NK-92 (cell line): ENCODE results near the gene FAAP24.
"Not testable (repeated sequence)": the region's sequence is repeated elsewhere in the genome, so short reads cannot be mapped to it uniquely, and the experiment has no call there.

Experiments used
- DNase-seq: peaks from one replicate; lab custom pipeline; 2025; ENCODE audit not compliant: unreplicated experiment; lab: John Stamatoyannopoulos, UW

The FAAP24 gene, protein sequence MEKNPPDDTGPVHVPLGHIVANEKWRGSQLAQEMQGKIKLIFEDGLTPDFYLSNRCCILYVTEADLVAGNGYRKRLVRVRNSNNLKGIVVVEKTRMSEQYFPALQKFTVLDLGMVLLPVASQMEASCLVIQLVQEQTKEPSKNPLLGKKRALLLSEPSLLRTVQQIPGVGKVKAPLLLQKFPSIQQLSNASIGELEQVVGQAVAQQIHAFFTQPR

DNA sequence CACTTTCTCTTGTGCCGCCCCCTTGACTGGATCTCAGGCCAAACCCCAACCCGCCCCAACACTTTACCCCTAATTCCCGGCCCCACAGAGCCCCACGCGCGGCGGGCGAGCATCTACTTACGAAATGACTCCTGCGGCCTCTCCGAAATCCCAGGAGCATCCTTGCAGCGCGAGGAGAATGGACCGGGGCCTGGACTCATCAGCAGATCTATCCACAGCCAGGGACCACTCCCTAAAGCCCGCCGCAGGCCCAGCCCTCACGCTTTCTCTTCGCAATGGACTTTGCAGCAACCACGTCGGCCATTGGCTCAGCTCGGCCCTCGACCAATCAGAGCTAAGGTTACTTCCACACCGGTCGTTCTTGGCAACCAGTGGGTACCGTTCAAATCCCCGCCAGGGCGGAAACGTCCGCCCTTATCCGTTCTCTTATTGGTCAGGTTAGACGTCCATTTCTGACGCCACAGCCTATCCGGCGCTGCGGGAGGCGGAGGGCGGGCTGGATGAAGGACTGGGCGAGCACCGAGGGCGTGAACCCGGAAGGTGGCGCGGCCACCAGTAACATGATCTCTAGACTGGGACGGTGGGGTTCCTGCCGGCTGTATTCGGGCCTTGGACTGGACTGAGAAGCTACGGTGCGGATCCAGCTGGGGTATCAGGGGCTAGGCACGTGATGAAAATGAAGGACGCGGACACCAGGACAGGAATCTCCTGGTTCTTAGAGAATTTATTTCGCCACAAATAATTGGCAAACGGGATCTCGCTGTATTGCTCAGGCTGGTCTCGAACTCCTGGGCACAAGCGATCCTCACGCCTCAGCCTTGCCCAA, at the start of gene FAAP24, which contains the start of gene CEP89:
TSS of gene FAAP24 (plus strand) at position 528 of the 826 bp plus-strand sequence. CDS start 955 bp downstream, outside the sequence.
TSS of gene CEP89 (minus strand) at position 244 of the 826 bp plus-strand sequence. CDS start at position 160, 84 bp downstream.
- DNase-seq = peak; percentile 86

DNA sequence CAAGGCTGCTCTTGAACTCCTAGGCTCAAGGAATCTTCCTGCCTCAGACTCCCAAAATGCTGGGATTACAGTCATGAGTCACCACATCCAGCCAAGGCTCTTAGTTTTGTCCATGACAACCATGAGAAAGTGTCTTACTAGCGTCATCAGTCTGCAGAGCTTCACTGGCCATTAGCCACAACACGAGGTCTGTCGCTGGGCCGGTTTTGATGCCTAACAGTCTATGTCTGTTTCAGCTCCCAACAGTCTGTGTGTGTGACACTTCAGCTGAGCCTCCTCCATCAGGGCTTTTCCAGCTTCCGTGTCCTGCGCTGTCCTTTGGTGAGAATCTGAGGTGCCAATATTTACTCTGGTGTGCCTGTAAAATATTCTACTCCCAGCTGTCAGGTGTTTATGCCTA, 47.8 kb upstream of the FAAP24 start:
- DNase-seq = no peak

DNA sequence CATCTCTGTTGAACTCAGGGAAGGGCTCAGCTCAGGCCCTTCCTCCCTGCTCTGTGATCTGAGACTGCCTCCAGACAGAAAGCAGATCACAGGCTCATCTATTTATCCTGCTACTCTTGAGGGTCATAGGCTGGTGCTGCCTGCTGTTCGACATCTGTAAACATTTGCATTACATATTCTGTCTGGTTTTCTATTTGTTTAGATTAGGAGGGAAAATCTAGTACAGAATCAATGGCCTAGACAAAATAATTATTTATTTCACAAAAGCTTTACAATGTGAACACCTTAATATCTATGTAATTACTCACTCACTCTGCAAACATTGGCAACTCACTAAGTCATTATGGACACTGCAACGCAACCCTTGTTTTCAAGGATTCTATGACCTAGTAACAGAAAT, 43.2 kb upstream of the FAAP24 start:
- DNase-seq = no peak

DNA sequence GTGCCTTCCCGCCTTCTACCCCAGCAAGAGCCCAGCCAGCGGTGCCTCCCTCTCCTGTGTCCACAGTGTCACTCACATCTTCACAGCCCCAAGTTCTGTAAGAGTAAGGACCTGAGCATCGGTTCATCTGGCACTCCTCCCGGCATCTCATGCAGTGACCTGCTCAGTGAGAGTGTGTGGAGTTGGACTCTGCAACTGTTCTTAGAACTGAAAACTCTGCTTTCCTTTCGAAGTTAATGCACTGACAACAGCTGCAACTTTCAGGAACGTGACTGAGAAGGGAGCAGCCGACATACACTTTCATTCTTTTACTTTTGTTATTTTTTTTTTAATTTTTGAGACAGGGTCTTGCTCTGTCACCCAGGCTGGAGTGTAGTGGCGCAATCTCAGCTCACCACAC, 41.5 kb upstream of the FAAP24 start:
- DNase-seq = no peak

DNA sequence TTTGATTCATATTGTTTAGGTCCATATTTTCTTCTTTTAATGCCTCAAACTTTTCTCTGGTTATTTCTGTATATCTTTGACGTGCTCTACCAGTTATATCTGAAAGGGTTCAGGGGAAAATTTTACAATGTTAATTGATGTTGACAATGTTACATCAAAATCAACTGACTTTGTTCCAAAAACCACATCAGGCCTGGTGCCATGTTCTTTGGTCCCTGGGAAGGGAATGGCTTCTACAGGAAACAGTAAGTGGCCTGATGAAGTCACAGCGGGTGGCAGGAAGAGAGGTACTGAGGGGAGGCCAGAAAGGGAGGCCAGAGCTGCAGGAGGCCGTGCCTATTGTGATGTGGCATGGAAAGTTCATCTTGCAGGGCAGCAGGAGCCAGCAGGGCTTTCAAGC, 38.5 kb upstream of the FAAP24 start:
- DNase-seq = no peak

DNA sequence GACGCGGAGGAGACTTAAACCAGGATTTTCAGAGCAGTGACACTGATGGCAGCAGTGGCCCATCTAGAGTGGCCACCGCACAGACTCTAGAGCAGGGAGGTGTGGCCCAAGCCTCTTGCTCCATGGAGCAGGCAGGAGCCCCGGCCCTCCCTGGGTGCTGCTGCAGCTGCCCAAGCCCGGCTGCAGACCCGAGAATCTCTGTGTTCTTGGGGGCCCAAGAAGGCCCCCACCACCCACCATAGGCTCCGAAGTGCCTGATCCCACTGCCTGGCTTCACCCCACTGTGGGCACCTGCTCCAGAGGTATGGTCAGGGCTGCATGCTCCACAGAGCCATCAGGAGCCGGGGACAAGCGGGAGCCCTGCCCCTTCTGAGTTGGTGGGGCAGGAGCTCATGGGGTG, 36.4 kb upstream of the FAAP24 start:
- no peak for DNase-seq

DNA sequence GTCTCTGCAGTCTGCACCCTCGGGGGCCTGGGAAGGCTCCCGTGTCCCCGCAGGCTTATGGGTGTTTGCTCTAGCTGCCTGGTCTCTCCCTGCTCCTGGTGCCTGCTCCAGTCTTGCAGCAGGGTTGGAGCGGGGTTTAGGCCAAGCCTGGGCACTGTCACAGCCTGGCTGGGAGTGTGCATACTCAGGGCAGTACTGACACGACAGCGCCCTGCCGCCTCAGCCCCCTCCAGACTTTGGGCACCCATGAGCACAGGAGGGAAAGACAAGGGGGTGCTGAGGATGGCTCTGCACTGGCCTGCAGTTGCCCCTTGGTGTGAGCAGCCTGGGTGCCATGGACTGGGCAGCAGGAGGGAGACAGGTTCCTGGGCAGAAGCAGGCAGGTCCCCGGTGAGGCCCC, 36.0 kb upstream of the FAAP24 start:
- DNase-seq = no peak

DNA sequence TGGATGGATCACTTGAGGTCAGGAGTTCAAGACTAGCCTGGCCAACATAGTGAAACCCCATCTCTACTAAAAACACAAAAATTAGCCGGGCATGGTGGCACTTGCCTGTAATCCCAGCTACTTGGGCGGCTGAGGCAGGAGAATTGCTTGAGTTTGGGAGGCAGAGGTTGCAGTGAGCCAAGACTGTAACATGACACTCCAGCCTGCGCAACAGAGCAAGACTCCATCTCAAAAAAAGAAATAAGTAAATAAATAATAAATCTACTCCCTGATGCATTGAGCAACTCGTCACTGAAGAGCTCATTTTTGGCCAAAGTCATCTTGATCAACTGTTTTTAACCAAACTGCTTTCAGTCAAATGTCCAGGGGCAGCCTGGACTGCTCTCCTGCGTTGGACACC, 30.8 kb upstream of the FAAP24 start:
- DNase-seq = not testable (repeated sequence)

DNA sequence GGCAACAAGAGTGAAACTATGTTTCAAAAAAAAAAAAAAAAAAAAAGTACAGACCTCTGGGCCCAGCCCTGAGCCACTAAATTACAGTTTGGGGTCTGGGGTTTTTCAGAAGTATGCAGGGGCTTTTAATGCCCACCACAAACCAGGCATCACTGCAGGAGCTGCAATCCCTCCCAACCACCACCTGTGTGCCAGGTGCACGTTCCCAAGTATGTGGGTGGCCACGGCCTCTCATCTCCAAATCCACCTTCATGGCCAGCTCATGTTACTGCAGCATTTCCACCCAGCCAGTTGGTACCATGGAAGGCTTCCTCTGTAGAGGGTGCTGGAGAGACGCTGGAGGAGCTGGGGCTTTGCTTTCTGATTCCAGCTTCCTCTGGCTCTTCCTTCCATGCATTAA, 26.8 kb upstream of the FAAP24 start:
- no peak for DNase-seq

DNA sequence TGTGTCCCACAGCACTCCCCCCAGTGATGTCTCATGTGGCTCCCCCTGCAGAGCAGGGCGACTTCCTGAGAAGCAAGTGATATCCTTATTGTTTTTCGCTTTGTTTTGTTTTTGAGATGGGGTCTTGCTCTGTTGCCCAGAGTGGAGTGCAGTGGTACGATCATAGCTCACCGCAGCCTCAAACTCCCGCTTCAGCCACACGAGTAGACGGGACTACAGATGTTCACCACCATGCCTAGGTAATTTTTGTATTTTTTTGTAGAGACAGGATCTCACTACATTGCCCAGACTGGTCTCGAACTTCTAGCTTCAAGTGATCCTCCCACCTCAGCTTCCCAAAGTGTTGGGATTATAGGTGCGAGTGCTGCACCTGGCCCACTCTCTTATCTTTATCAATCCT, 5.3 kb upstream of the FAAP24 start:
- no peak for DNase-seq

DNA sequence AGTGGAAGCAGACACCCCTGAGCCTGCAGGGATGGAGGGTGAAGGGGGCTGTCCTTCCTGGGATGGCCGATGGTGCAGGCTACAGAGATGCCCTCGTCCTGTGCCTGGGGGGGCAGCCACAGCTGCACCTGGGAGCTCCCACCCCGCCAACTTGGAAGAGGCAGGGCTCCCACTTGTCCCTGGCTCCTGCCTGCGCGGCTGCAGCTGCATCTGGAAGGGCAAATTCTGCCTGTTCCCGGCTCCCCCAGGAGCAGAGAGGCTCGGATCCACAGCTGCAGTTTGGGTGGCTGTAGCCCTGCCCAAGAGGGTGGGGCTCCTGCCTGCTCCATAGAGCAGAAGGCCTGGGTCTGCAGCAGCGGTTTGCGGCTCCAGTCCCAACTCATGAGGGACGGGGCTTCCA, 2.5 kb upstream of the FAAP24 start:
- DNase-seq = no peak

DNA sequence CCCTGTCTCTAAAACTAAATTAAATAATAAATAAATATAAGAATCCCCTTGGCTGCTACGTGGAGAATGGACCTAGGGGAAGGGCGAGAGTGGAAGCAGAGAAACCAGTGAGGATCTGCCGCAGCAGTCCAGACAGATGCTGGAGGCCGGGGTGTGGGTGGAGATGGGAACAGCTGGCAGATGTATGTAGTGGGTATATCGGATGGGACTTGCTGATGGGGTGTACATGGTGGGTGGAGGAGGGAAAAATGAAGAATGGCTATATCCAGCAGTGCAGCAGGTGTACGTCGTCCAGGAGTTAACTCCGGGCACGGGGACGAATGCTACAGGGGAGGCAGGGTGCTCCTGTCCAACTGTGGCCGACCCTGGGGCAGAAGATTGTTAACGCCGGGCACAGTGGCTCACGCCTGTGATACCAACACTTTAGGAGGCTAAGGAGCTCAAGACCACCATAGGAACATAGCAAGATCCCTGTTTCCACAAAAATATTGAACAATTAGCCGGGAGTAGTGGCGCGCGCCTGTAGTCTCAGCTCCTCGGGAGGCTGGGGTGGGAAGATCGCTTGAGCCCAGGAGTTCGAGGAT, 938 bp upstream of the FAAP24 start:
- no peak for DNase-seq

DNA sequence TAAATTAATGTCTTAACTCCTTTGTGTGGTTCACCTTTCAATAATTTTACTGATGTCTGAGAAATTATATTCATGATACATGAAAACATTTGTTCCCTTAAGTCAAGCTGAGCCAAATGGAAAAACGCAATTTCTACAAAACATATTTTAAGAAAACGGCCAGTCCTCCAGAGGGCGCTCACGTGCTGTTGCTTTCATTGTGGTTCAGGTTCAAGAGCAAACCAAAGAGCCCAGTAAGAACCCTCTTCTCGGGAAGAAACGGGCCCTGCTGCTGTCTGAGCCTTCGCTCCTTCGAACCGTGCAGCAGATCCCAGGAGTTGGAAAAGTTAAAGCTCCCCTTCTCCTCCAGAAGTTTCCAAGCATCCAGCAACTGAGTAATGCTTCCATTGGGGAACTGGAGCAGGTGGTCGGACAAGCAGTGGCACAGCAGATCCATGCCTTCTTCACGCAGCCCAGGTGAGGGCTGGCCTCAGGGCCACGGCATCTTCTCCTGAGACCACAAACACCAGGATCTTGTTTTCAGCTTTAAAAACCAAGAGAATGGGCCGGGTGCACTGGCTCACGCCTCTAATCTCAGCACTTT, 4.3 kb downstream of the FAAP24 start:
- DNase-seq = no peak

DNA sequence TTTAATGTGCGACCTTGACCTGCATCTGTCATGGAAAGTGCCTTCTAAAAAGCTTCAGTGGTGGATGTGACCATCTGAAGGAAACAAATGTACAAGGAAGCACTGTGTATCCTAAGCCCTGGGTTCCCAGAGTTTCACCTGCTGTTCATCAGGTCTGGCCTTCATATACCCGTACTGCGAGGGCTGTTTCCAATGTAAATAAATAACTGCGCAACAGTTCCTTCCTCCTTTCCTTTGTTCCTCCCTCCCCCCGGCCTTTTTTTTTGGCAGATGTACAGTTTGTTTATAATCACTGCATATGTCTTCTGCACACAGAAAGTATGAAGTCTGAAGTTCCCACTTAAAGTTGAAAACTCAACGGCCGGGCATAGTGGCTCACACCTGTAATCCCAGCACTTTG, 5.2 kb downstream of the FAAP24 start:
- DNase-seq = no peak

DNA sequence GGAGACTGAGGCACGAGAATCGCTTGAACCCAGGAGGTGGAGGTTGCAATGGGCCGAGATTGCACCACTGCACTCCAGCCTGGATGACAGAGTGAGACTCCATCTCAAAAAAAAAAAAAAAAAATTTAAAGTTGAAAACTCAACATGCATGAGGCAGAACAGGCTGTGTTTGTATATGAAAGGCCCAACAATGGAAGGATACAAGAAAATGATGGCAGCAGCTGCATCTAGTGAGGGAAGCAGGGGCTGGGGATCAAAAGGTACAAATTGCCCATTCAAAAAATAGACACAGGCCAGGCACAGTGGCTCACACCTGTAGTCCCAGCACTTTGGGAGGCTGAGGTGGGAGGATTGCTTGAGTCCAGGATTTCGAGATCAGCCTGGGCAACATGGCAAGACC, 5.8 kb downstream of the FAAP24 start:
- not testable (repeated sequence) for DNase-seq

DNA sequence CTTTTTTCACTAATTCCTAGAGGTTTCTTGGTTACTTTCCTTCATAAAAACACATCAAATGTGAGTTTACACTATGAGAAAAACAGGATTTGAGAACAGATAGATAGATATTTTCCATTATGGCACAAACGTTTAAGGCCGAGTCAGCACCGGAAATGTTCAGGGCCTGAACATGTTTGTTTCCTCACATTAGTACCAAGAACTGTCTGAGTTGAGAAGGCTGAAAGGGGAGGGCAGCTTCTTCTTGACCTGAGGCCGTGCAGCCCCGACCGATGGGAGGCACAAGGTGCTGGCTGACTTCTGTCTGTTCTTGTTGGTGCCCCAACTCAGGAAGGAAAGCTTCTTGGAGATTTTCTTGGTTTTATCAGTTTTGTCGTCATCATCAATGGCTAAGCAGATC, 7.8 kb downstream of the FAAP24 start:
- DNase-seq = not testable (repeated sequence)

DNA sequence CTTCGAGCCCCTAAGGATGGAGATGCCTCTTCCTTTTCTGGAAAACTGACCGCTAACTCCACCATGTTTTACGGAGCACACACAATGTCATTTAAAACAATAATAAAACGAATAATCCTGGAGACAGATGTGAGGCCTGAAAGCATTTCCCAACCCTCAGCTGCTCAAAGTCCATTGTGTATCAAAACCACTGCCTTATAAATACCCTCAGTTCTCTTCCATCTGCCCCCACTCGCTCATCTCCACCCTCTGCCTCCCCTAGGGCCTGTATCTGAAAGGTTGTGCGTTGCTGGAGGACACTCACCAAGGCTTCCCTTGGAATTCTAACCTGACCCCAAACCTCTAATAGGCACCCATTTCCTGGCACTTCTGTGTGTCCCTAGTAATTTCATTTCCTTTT, 10.4 kb downstream of the FAAP24 start:
- DNase-seq = not testable (repeated sequence)

DNA sequence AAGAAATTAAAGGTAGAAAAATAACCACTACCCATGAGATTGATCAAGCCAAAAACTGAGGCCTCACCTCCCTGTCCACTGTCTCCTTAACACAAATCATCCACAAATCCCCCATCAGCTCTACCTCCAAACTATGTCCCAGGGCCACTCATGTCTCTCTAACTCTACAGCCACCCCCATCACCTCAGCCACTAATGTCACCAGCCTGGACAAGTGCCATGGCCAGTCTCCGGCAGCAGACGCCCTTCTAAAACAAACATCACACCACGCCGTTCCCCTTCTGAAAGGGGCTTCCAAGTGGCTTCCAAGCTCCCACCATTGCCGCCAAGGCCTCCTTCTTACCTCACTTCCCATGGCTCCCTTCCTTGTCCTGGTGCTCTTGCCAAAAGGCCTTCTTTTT, 16.2 kb downstream of the FAAP24 start:
- not testable (repeated sequence) for DNase-seq

DNA sequence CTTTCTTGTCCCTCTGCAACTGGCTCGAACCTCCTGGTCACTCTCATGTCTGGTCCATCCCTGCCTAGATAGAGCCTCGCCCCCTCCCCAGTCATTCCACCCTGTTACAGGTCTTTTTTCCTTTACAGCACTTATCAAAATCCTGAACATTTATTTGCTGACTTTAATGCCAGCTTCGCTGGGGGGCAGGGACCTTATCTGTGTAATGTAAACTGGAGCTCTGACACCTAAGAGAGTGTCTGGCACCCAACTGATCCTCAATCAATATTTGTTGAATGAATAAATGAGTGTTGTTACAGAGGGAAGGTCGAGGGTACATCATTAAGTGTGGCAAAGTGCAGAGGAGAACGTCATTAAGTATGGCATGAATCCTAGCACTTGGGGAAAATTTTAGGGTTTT, 16.7 kb downstream of the FAAP24 start:
- DNase-seq = no peak

DNA sequence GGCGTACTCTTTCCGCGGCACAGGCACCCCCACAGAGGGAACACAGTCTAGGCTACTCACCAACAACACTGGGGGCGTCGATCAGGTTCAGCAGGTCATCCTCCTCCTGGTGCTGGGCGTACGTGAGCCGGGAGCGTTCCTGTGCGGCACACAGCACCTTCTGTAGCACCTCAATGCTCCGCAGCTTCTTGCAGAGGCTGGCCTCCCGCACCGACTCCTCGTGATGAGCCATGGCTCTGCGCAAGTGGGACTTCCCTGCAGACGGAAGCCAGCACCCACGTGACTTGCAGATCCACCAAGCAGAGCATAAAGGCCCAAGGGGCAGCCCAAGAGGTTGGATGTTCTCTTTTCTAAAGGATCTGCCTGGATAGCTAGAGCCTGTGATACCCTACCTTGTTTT, 23.9 kb downstream of the FAAP24 start:
- not testable (repeated sequence) for DNase-seq

DNA sequence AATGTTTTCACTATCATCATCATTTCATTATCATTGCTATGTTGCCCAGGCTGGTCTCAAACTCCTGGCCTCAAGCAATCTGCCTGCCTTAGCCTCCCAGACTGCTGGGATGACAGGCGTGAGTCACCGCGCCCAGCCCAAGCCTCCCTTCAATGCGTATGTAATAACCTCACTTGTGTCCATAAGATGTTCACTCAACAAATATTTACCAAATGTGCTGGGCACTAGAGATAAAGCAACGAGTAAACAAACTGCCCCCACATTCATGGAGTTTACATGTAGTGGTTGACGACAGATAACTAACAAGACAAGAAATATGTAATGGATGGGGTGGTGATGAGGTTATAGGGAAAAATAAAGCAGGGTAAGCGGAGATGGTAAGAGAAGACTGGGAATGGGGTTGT, 25.0 kb downstream of the FAAP24 start:
- DNase-seq = not testable (repeated sequence)
